Stimulated activated memory B cell treated with anti-CD40 and anti-IgM and Interleukin-4, amounts not matched to agents 10 μg/mL and 1 μg/mL and 100 μg/mL, for 72 hours (primary cell): Measurements from ENCODE around the gene PGAM4.

ENCODE experiments used
- ATAC-seq: fragments of 150-1000 bp; cut with Tn5 transposase; 2 replicates; pipeline ENCODE4 v1.10.0; 2021
- H3K27ac Mint-ChIP-seq: one replicate; pipeline ENCODE4 v1.8.0; 2022; ENCODE audit warnings: mild to moderate bottlenecking, mixed read lengths
- H3K27me3 Mint-ChIP-seq: one replicate; pipeline ENCODE4 v1.8.0; 2022; ENCODE audit warnings: mixed read lengths
- H3K36me3 Mint-ChIP-seq: one replicate; pipeline ENCODE4 v1.8.0; 2022; ENCODE audit warnings: mixed read lengths
- H3K4me1 Mint-ChIP-seq: one replicate; pipeline ENCODE4 v1.8.0; 2022; ENCODE audit warnings: mixed read lengths
- H3K4me3 Mint-ChIP-seq: one replicate; pipeline ENCODE4 v1.8.0; 2022; ENCODE audit warnings: mild to moderate bottlenecking, moderate library complexity, mixed read lengths
- H3K9me3 Mint-ChIP-seq: one replicate; pipeline ENCODE4 v1.8.0; 2022; ENCODE audit warnings: mixed read lengths

Gene PGAM4

DNA sequence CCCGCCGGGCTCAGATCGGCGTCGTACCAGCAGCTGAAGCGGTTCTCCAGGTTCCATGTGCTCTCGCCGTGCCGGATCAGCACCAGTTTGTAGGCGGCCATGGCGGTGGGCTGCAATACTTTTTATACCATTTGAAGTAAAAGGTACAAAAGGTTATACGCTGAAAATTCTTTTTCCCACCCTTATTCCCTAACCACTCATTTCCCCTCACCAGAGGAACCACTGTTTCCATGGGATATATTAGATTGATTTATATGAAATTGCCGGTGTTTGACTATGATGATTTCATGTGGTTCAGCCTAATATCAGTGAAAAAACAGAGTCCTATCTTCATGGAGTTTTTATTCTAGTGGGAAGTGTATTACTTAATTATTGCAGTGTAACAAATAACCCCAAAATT lies at the start of gene PGAM4:
PGAM4 (minus strand) TSS at position 101 of the 400 bp plus-strand sequence; CDS start at position 101, 0 bp downstream.
- peaks cover 12% of the 10 kb centered on the region for H3K36me3 Mint-ChIP-seq
- ATAC-seq = no peak
- H3K4me1 Mint-ChIP-seq = peaks cover 7% of the 10 kb centered on the region
- no peaks in the 10 kb centered on the region for H3K9me3 Mint-ChIP-seq
- no peaks in the 10 kb centered on the region for H3K27me3 Mint-ChIP-seq
- no peak within 1 kb of the TSS for H3K4me3 Mint-ChIP-seq
- no peak within 1 kb of the TSS for H3K27ac Mint-ChIP-seq

DNA sequence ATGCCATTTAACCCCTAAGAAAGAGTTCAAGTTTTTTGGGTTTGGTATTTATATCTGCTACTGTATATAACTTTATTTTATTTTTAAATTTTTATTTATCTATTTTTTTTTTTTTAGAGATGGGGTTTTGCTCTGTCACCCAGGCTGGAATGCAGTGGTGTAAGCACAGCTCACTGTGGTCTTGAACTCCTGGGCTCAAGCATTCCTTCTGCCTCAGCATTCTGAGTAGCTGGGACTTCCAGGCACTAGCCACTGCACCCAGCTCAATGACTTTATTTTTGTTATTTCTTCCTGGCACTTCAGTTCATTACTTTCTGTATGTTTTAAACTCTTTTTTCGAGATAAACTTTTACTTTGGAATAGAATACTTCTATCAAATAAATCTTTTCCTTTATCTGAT lies 42.4 kb upstream of the PGAM4 start:
- no peak overlapping the region for H3K27ac Mint-ChIP-seq
- H3K36me3 Mint-ChIP-seq = peaks cover 18% of the 10 kb centered on the region
- H3K4me1 Mint-ChIP-seq = no peaks in the 10 kb centered on the region
- H3K9me3 Mint-ChIP-seq = peaks cover 2% of the 10 kb centered on the region
- no peaks in the 10 kb centered on the region for H3K27me3 Mint-ChIP-seq
- no peak for ATAC-seq
- no peak overlapping the region for H3K4me3 Mint-ChIP-seq

DNA sequence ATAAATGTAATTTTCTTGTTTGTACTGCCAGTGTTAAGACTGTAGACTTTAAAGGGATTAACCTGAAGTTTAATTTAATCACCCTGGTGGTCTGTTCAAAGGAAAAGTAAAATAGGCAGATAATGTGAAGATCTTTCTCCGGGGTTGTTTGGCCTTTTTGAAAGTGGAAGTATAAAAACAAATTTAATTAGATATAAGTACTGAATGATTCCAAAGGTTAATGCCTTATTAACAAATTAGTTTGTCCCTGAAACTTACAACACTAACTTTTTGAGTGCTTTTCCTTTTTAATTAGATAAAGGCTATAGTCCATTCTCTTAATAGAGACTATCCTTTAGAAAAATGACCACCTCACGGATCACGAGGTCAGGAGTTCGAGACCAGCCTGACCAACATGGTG lies 10.4 kb upstream of the PGAM4 start:
- no peak for ATAC-seq
- Mint-ChIP-seq H3K4me3 (no peak overlapping the region), H3K9me3 (no peaks in the 10 kb centered on the region), H3K27me3 (no peaks in the 10 kb centered on the region), H3K4me1 (no peaks in the 10 kb centered on the region), H3K36me3 (peaks cover 11% of the 10 kb centered on the region), H3K27ac (no peak overlapping the region)

DNA sequence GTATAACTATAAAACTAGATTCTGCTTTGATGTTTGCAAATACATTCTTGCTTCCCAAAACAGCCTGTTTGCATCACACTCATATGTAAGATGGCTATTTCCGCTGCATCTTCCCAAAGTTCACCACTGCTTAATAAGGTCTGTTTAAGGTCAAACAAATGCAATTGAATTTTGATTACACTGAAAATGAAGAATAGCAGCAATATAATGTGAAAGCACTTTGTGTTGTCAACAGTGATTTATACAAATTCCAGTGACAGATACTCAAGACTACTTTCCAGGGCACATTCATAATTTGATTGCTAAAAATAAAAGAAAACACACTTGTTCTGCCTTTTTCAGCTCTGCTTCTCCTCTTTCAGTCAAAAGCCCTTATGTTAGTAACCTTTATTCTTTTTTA lies 8.1 kb upstream of the PGAM4 start:
- no peak for ATAC-seq
- H3K27me3 Mint-ChIP-seq = no peaks in the 10 kb centered on the region
- H3K4me1 Mint-ChIP-seq = no peaks in the 10 kb centered on the region
- H3K9me3 Mint-ChIP-seq = no peaks in the 10 kb centered on the region
- no peak overlapping the region for H3K27ac Mint-ChIP-seq
- H3K4me3 Mint-ChIP-seq = no peak overlapping the region
- peaks cover 5% of the 10 kb centered on the region for H3K36me3 Mint-ChIP-seq

DNA sequence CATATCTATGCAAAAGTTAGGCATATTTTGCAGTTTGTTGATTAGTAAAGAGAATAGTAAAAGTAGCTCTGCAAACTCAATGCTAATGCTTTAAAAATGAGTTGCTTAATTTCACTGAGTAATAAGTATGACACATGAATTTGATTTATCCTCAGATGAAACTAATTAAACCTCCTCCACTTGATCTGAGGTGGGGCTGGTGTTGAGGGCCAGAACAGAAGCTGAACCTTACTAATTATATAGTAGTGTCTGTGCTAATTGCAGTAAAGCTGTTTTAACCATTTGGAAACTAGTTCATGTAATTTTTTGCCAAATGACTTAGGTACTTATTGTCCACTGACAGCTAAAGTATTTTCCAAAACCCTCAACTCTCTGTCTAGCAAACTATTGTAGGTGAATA lies 7.7 kb upstream of the PGAM4 start:
- Mint-ChIP-seq H3K4me1 (no peaks in the 10 kb centered on the region), H3K27ac (no peak overlapping the region), H3K9me3 (no peaks in the 10 kb centered on the region), H3K36me3 (peaks cover 5% of the 10 kb centered on the region), H3K4me3 (no peak overlapping the region), H3K27me3 (no peaks in the 10 kb centered on the region)
- ATAC-seq = no peak

DNA sequence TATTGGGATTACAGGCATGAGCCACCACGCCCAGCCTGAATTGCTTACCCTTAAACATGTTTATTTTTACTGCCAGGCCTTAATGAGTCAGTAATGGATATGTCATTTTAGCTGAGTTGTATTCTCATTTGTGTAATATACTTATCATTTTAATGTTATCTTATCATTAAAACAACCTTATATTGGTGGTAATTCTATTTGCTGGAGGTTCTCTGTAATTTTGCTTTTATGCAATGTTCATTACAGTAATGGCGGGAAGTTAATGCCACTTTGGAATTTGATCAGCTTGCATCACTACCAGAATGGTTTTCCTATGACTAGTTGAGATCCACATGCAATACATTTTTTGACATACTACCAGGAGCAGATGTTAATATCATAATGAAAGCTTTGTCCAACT lies 6.3 kb upstream of the PGAM4 start:
- peaks cover 4% of the 10 kb centered on the region for H3K4me1 Mint-ChIP-seq
- no peaks in the 10 kb centered on the region for H3K27me3 Mint-ChIP-seq
- ATAC-seq = no peak
- H3K27ac Mint-ChIP-seq = no peak overlapping the region
- H3K4me3 Mint-ChIP-seq = no peak overlapping the region
- peaks cover 5% of the 10 kb centered on the region for H3K36me3 Mint-ChIP-seq
- no peaks in the 10 kb centered on the region for H3K9me3 Mint-ChIP-seq

DNA sequence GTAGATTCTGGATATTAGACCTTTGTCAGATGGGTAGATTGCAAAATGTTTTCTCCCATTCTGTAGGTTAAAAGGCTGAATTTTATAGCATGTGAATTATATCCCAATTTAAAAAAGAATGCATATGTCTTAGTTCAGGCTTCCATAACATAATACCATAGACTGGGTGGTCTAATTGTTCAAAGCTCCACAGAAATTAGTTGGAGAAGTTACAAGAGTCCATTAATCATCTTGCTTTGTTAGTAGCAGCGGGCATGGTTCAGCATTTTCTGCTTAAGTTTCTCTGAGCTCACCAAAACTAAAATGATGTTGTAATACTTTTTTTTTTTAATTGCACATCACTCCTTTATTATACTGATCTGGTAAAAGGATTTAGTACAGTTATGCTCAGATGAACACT lies 1.8 kb downstream of the PGAM4 start:
- Mint-ChIP-seq H3K27me3 (no peaks in the 10 kb centered on the region), H3K9me3 (no peaks in the 10 kb centered on the region), H3K27ac (no peak overlapping the region), H3K4me3 (no peak overlapping the region), H3K4me1 (peaks cover 8% of the 10 kb centered on the region), H3K36me3 (peaks cover 16% of the 10 kb centered on the region)
- ATAC-seq = no peak

DNA sequence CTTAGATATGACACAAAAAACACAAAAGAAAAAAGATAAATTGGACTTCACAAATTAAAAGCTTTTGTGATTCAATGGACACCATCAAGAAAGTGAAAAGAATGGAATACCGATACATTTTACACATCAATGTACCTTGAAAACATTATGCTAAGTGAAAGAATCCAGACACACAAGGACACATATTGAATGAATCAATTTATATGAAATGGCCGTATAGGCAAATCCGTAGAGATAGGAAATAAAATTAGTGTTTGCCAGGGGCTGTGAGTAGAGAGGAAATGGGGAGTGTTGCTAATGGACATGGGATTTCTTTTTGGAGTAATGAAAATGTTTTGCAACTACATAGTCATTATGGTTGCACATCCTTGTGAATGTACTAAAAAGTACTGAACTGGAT lies 3.1 kb downstream of the PGAM4 start:
- no peak for ATAC-seq
- H3K4me3 Mint-ChIP-seq = no peak overlapping the region
- no peak overlapping the region for H3K27ac Mint-ChIP-seq
- H3K9me3 Mint-ChIP-seq = no peaks in the 10 kb centered on the region
- H3K4me1 Mint-ChIP-seq = peaks cover 18% of the 10 kb centered on the region
- H3K27me3 Mint-ChIP-seq = no peaks in the 10 kb centered on the region
- H3K36me3 Mint-ChIP-seq = peaks cover 16% of the 10 kb centered on the region

DNA sequence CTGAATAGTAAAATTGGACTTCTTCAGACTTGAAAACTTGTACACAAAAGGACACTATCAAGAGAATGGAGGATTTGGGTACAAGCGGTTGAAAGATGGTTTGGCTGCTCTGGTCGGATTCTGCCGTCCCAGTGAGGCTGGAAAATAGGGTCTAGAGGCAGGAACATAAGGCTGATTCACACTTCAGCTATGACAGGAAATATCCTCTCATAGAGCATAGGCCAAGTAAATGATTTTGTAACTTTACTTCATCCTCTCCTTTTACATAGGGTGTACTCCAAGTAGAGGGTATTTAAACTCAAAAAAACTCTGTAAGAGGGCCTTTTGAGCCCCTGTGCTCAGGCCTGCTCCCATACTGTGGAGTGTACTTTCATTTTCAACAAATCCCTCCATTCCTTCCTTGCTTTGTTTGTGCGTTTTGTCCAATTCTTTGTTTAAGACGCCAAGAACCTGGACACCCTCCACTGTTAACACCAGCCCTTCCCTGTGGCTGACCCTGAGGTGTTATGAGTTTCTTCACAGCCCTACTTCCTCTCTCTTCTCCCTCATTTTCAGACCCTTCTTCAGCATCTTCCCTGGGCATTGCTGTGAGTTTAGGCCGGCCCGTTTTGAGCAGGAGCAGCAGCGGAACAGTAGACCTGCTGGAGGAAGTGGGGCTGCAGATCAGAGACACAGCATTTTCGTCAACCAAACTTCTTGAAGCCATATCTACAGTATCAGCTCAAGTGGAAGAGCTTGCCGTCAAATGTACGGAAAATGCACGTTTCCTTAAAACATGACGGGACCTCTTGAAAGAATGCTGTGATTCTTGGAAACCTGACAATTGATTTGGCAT lies 7.2 kb downstream of the PGAM4 start:
- H3K27me3 Mint-ChIP-seq = no peaks in the 10 kb centered on the region
- H3K27ac Mint-ChIP-seq = no peak overlapping the region
- H3K4me3 Mint-ChIP-seq = no peak overlapping the region
- H3K9me3 Mint-ChIP-seq = no peaks in the 10 kb centered on the region
- H3K36me3 Mint-ChIP-seq = peaks cover 25% of the 10 kb centered on the region
- peaks cover 25% of the 10 kb centered on the region for H3K4me1 Mint-ChIP-seq
- ATAC-seq = no peak

DNA sequence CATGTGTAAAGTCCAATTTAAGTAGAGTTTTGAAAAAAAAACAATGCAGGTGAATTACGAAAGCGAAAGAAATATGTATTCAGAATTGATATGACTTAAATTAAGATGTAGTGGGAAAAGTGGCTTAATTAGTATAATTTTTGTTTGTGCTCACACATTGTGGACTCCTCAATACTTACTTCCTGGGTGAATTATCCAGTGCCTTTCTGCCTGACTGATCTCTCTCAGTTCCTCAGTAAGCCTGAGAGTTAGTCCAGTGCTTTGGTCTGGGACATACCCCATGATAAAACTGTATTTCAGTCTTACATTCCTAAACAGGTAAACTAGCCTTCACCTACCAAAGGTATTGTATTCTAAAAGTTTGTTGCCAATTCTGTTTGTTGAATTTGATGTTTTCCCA lies 8.4 kb downstream of the PGAM4 start:
- H3K36me3 Mint-ChIP-seq = peaks cover 21% of the 10 kb centered on the region
- H3K27ac Mint-ChIP-seq = no peak overlapping the region
- no peaks in the 10 kb centered on the region for H3K27me3 Mint-ChIP-seq
- no peaks in the 10 kb centered on the region for H3K9me3 Mint-ChIP-seq
- peaks cover 25% of the 10 kb centered on the region for H3K4me1 Mint-ChIP-seq
- no peak for ATAC-seq
- no peak overlapping the region for H3K4me3 Mint-ChIP-seq

DNA sequence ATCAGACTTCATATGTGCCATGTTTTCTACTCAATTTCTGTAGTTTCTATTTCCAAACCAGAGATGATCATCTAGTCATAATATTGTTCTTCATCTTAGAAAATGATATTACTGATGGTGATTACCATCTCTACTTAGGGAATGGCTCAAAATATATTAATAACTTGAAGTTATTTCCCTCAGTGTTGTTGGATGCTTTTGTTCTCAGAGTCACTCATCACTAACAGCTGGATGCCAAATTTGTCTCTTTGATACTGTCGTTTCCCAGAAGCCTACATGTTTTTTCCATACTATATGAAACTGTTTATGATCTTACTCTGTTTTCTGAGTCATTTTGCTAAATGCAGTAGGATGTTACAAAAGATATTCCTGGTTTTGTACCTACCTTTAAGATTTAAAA lies 8.9 kb downstream of the PGAM4 start:
- ATAC-seq = no peak
- H3K4me1 Mint-ChIP-seq = peaks cover 25% of the 10 kb centered on the region
- H3K27me3 Mint-ChIP-seq = no peaks in the 10 kb centered on the region
- no peak overlapping the region for H3K27ac Mint-ChIP-seq
- no peak overlapping the region for H3K4me3 Mint-ChIP-seq
- peaks cover 2% of the 10 kb centered on the region for H3K9me3 Mint-ChIP-seq
- H3K36me3 Mint-ChIP-seq = peaks cover 20% of the 10 kb centered on the region

DNA sequence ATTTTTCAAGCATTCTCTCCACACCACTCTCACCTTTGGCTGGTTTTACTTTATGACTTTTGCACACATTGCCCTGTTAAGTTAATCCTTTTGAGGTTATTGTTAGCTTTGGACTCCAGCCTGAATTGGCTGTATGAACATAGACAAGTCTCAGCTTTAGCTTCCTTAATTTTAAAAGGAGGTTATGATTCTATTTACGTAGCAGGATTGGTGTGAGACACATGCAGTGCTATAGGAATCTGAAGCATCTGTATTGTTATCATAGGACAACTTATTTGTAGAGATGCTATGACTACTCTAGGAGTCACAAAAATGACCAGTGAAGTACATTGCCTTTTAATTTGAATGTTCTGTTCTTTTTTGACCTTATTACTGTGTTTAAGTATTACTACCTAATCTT lies 15.7 kb downstream of the PGAM4 start:
- H3K4me3 Mint-ChIP-seq = no peak overlapping the region
- no peak for ATAC-seq
- no peak overlapping the region for H3K27ac Mint-ChIP-seq
- peaks cover 6% of the 10 kb centered on the region for H3K4me1 Mint-ChIP-seq
- peaks cover 14% of the 10 kb centered on the region for H3K36me3 Mint-ChIP-seq
- H3K27me3 Mint-ChIP-seq = no peaks in the 10 kb centered on the region
- peaks cover 3% of the 10 kb centered on the region for H3K9me3 Mint-ChIP-seq

DNA sequence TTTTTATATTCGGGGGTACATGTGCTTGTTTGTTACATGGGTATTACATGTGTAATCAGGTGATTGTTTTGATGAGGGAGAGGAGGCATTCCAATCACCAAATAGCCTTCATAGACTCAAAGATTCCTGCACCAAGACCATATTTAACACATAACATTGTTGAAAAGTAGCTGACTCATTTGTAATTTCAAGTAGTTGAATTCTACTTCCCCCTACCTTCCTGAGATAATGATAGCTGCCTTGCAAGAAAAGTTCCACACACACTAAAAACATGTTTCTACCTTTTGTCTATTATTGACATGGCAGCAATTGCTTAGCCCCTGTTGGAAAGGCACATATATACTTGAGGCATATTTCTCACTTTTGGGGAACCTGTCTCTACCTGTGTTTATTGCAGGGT lies 16.1 kb downstream of the PGAM4 start:
- Mint-ChIP-seq H3K36me3 (peaks cover 14% of the 10 kb centered on the region), H3K4me1 (peaks cover 6% of the 10 kb centered on the region), H3K27me3 (no peaks in the 10 kb centered on the region), H3K9me3 (peaks cover 3% of the 10 kb centered on the region), H3K4me3 (no peak overlapping the region), H3K27ac (no peak overlapping the region)
- no peak for ATAC-seq

DNA sequence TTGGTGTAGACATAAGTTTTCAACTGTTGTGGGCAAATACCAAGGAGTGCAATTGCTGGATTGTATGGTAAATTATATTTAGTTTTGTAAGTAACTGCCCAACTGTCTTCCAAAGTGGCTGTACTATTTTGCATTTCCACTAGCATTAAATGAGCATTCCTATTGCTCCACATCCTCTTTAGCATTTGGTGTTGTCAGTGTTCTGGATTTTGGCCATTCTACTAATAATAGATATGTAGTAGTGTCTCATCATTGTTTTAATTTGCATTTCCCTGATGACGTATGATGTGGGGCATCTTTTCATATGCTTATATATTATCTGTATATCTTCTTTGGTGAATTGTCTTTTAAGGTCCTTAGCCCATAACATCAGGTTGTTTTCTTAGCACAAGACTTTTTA lies 17.3 kb downstream of the PGAM4 start:
- Mint-ChIP-seq H3K4me1 (no peaks in the 10 kb centered on the region), H3K27ac (no peak overlapping the region), H3K4me3 (no peak overlapping the region), H3K27me3 (no peaks in the 10 kb centered on the region), H3K9me3 (peaks cover 3% of the 10 kb centered on the region), H3K36me3 (peaks cover 6% of the 10 kb centered on the region)
- no peak for ATAC-seq

DNA sequence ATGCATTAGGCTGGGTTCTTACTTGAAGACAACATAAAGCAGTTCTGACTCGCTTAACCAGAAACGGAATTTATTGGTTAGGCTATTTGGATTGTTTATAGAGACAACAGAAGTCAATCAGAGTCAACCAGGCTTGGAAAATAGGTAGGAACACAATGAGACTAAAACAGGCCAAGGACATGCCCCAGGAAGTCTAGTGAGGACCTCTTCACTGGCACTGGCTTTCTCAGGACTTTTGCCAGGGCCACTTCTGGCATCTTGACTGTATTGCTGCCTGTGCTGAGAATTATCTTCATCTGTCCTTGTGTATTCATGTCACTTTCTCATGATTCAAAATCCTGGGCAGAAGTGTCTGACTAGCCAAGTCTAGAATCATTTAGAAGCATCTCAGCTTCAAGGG lies 19.6 kb downstream of the PGAM4 start:
- H3K27me3 Mint-ChIP-seq = no peaks in the 10 kb centered on the region
- H3K27ac Mint-ChIP-seq = no peak overlapping the region
- ATAC-seq = no peak
- H3K4me1 Mint-ChIP-seq = no peaks in the 10 kb centered on the region
- H3K36me3 Mint-ChIP-seq = no peaks in the 10 kb centered on the region
- no peaks in the 10 kb centered on the region for H3K9me3 Mint-ChIP-seq
- no peak overlapping the region for H3K4me3 Mint-ChIP-seq

DNA sequence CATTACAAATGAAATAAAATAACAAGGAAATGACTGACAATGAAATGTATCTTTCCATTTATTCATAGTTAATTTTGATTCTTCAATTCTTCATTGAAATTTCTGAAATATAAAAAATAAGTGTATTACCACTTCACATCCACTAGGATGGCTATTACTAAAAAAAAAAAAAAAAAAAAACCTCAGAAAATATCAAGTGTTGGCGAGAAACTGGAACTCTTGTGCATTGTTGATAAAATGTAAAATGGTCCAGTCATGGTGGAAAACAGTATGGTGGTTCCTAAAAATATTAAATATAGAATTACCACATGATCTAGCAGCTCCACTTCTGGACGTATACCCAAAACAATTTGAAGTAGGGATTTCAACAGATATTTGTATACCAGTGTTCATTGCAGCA lies 22.9 kb downstream of the PGAM4 start:
- ATAC-seq = no peak
- Mint-ChIP-seq H3K9me3 (no peaks in the 10 kb centered on the region), H3K36me3 (no peaks in the 10 kb centered on the region), H3K4me1 (no peaks in the 10 kb centered on the region), H3K27me3 (no peaks in the 10 kb centered on the region), H3K4me3 (no peak overlapping the region), H3K27ac (no peak overlapping the region)
